Activated naive CD8-positive, alpha-beta T cell (primary cell): ENCODE measurements around the gene NACC1.

Source experiments
- H3K27ac Mint-ChIP-seq: one replicate; pipeline ENCODE4 v1.8.0; 2021; ENCODE audit warnings: mixed read lengths
- H3K27me3 Mint-ChIP-seq: one replicate; pipeline ENCODE4 v1.8.0; 2021; ENCODE audit warnings: mixed read lengths
- H3K36me3 Mint-ChIP-seq: one replicate; pipeline ENCODE4 v1.8.0; 2021; ENCODE audit warnings: mixed read lengths
- H3K4me1 Mint-ChIP-seq: one replicate; pipeline ENCODE4 v1.8.0; 2021; ENCODE audit warnings: low read depth, mixed read lengths
- H3K4me3 Mint-ChIP-seq: one replicate; pipeline ENCODE4 v1.8.0; 2021; ENCODE audit warnings: mild to moderate bottlenecking, mixed read lengths
- H3K9me3 Mint-ChIP-seq: one replicate; pipeline ENCODE4 v1.8.0; 2021; ENCODE audit warnings: low read depth, mixed read lengths

The NACC1 gene

DNA sequence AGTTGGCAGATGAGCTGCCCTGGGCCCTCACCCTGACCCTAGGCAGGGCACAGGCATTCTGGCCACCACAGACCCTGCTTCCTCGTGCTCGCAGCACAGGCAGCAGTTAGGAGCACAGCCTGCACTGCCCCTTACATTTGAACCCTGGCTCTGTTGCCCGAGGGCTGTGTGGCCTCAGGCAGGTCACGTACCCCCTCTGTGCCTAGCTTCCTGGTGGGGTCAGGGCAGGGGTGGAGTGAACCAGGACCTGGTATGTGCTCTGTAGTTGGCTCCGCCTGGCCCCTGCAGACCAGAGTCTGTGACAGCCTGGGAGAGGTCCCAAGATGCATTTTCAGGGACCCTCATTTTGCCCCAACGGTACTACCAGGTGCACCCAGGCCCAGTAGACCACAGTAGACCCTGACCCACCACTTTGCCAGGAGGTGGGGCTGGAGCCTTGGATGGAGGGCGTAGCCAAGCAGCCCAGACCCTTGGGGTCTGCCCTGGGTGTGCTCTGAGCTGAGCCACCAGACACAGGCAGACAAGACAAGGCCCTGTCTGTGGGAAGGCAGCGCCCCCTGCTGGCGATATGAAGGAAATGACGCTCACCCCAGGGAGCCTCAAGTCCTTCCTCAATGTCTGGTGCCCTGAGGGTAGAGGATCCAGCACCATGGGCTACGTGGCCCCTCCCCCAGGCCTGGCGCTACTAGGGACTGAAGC is 24.5 kb upstream of the NACC1 start:
- Mint-ChIP-seq H3K9me3 (no peaks in the 10 kb centered on the region), H3K4me3 (no peak overlapping the region), H3K36me3 (peaks cover 2% of the 10 kb centered on the region), H3K4me1 (peaks cover 22% of the 10 kb centered on the region), H3K27me3 (peaks cover 5% of the 10 kb centered on the region), H3K27ac (no peak overlapping the region)

- no peaks in the 10 kb centered on the region for H3K9me3 Mint-ChIP-seq
- peaks cover 24% of the 10 kb centered on the region for H3K4me1 Mint-ChIP-seq
- no peak overlapping the region for H3K4me3 Mint-ChIP-seq
- H3K36me3 Mint-ChIP-seq = peaks cover 2% of the 10 kb centered on the region
- peaks cover 5% of the 10 kb centered on the region for H3K27me3 Mint-ChIP-seq
- no peak overlapping the region for H3K27ac Mint-ChIP-seq
These were observed 24.0 kb upstream of the NACC1 start for GRCh38 chr19:13094106-13094504.

DNA sequence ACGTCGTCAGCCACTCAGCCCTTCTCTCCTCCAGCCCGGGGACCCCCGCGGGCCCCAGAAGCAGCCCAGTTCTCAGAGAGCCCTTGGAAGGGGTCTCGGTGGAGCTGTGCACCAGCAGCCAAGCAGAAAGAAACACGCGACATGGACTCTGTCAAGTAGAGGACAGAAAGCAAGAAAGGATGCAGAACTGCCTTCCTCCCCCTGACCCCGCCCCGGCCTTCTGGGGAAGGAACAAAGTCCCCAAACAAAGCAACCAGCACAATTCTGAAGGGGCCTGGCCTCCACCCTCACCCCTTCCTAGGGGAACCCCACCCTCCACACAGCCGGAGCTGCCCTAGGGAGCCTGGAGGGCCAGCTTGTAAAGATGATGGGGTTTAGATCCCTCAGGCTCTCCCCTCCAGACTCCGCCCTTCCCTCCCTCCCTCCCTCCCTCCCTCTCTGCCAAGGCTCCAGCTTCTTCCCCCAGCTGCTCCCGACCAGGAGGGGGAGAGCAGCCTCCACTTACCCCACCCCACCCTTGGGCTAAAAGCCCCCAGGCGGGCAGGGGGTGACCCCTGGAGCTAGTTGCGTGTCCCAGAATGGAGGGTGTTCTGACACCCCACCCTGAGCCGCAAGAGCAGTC is 23.2 kb upstream of the NACC1 start:
- H3K4me1 Mint-ChIP-seq = peaks cover 26% of the 10 kb centered on the region
- no peak overlapping the region for H3K27ac Mint-ChIP-seq
- peaks cover 2% of the 10 kb centered on the region for H3K36me3 Mint-ChIP-seq
- no peaks in the 10 kb centered on the region for H3K9me3 Mint-ChIP-seq
- peaks cover 5% of the 10 kb centered on the region for H3K27me3 Mint-ChIP-seq
- no peak overlapping the region for H3K4me3 Mint-ChIP-seq

- H3K27ac Mint-ChIP-seq = no peak overlapping the region
- H3K4me1 Mint-ChIP-seq = peaks cover 31% of the 10 kb centered on the region
- H3K36me3 Mint-ChIP-seq = peaks cover 4% of the 10 kb centered on the region
- H3K9me3 Mint-ChIP-seq = no peaks in the 10 kb centered on the region
- H3K27me3 Mint-ChIP-seq = peaks cover 5% of the 10 kb centered on the region
- H3K4me3 Mint-ChIP-seq = no peak overlapping the region
These were observed 22.7 kb upstream of the NACC1 start for GRCh38 chr19:13095393-13095784.

GRCh38 chr19:13095934-13096927 is 21.8 kb upstream of the NACC1 start:
- Mint-ChIP-seq H3K27ac (peak overlapping the region; percentile 54), H3K4me3 (peak overlapping the region; percentile 64), H3K9me3 (no peaks in the 10 kb centered on the region), H3K4me1 (peaks cover 34% of the 10 kb centered on the region), H3K36me3 (peaks cover 4% of the 10 kb centered on the region), H3K27me3 (peaks cover 5% of the 10 kb centered on the region)

DNA sequence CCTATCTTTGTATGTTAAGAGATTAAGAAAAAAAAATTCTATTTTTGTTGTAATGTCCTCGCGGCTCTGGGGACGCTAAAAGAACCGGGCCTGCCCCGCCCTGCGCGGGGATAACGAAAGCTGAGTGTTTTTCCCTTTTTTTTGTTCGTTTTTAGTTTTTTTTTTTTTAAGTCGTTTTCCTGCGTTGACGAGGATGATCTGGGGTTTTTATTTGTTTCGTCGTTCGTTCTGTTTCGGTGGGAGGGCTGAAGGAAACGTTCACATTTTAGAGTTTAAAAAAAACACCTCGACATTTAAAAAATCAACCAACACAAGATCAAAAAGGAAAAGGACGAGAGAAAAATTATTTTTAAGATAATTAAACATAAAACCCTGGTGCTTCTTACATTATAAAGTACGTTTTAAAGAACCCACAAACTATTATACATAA is 21.0 kb upstream of the NACC1 start:
- Mint-ChIP-seq H3K36me3 (peaks cover 4% of the 10 kb centered on the region), H3K27ac (peak overlapping the region; percentile 28), H3K4me3 (peak overlapping the region; percentile 70), H3K27me3 (peaks cover 5% of the 10 kb centered on the region), H3K4me1 (peaks cover 40% of the 10 kb centered on the region), H3K9me3 (no peaks in the 10 kb centered on the region)

DNA sequence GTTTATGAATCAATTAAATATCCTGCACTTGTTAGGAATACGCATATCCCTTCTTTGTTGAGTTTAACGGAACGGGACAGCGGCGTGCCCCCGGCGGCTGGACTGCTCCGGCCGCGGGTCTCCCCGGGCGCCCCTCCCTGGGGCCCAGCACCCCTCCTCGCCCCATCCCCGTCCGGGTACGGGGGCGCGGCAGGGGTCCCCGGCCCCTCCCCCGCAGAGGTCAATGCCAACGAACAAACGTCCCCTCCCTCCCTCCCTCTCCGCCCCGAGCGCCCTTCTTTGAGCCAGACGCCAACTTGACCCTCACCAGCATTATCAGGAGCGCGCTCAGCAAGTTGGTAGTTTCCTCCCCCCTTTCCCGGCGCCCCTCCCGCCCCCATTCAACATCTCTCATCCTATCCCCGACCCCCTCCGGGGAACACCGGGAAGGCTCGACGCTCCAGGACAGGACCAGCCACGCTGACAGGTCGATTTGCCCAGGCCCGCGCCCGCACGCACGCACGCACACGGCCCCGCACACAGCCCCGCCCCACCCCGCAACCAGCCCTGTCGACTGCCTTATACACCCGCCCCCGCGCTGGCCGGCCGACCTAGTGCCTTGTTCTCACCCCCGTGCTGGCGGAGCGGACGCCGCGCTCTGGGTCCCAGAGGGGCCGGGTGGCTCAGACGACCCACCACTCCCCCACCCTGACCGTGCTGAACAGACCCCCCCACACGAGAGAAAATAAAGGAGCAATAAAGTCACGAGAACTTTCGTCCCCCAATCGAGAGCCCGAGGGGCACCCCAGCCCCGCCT is 20.4 kb upstream of the NACC1 start:
- Mint-ChIP-seq H3K27me3 (peaks cover 5% of the 10 kb centered on the region), H3K9me3 (no peaks in the 10 kb centered on the region), H3K4me1 (peaks cover 43% of the 10 kb centered on the region), H3K36me3 (peaks cover 4% of the 10 kb centered on the region), H3K27ac (no peak overlapping the region), H3K4me3 (no peak overlapping the region)

DNA sequence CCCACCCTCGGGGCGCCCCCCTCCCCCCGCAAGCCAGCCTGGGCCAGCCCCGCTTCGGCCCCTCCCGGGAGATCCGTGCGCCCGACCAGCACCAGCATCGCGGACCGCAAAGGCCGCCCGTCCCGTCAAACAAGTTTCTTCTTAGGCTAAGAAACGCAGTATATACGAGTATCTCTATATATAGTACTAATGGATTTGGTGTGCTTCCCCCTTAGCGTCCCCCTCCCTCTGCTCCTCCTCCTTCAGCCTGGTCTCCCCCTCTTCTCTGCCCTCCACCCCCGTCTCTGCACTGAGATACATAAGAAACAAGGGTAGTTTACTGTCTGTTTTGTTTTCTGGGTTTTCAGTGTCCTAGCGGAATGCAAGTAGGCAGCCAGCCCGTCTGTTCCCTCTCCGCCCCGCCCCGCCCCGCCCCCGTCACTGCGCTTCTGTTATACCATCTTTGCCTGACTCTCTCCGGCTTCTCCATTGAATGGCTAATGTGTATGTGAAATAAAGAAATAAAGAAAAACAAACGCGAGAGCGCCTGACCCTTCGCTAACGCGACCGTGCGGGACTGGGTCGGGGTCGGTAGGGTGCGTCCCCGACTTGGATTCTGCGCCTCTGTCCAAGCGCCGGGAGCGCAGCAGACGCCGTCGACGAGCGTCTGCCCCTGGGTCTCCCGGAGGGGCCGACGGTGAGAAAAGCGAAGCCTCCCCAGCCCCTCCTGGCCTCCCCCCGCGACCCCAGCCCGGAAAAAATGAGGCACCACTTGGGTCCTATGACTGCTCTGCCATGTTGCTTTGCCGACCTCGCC is 19.6 kb upstream of the NACC1 start:
- Mint-ChIP-seq H3K4me3 (peak overlapping the region; percentile 68), H3K27ac (no peak overlapping the region), H3K9me3 (no peaks in the 10 kb centered on the region), H3K27me3 (peaks cover 5% of the 10 kb centered on the region), H3K4me1 (peaks cover 46% of the 10 kb centered on the region), H3K36me3 (peaks cover 4% of the 10 kb centered on the region)

DNA sequence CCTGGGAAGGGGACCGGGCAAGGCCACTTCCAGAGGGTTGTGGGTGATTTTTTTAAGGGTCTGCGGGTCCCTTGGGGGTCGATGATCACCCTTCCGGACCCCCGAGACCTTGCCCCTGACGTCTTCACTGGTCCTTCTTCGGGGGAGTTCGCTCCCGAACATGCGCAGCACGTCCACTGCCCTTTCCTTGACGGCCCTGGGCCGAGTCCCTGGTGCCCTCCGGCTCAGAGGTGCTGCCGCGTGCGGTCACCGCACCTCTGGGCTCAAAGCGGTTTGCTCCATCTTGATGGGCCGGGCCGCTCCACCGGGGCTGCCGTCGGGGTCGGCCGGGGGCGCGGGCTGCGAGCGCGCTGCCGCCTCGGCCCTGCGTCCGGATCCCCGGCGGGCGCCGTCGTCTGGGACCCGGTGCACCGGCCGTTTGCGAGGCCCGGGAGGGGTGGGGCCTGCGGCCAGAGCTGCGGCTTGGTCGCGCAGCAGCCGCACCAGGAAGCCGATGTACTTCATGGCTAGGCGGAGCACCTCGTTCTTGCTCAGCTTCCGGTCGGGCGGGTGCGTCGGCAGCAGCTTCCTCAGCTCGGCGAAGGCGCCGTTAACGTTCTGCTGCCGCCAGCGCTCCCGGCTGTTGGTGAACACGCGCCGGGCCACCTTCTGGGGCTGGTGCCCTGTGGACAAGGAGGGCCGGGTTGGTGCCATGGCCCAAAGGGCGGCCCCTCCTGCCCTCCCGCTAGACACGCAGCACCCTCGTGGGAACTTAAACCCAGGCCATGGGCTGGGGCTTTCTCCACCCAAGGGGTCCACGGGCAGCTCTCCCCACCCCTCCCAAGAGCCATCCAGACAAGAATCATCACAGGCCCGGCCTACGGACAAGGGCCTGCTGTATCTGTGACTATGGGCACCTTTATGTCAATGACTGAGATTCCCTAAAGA is 18.7 kb upstream of the NACC1 start:
- Mint-ChIP-seq H3K4me1 (peaks cover 45% of the 10 kb centered on the region), H3K4me3 (peak overlapping the region; percentile 73), H3K9me3 (no peaks in the 10 kb centered on the region), H3K36me3 (peaks cover 4% of the 10 kb centered on the region), H3K27ac (peak overlapping the region; percentile 85), H3K27me3 (peaks cover 5% of the 10 kb centered on the region)

- H3K4me3 Mint-ChIP-seq = peak overlapping the region; percentile 73
- H3K27me3 Mint-ChIP-seq = peaks cover 5% of the 10 kb centered on the region
- peaks cover 44% of the 10 kb centered on the region for H3K4me1 Mint-ChIP-seq
- peak overlapping the region; percentile 85 for H3K27ac Mint-ChIP-seq
- peaks cover 4% of the 10 kb centered on the region for H3K36me3 Mint-ChIP-seq
- H3K9me3 Mint-ChIP-seq = no peaks in the 10 kb centered on the region
These were observed 18.0 kb upstream of the NACC1 start for GRCh38 chr19:13100031-13100588.

DNA sequence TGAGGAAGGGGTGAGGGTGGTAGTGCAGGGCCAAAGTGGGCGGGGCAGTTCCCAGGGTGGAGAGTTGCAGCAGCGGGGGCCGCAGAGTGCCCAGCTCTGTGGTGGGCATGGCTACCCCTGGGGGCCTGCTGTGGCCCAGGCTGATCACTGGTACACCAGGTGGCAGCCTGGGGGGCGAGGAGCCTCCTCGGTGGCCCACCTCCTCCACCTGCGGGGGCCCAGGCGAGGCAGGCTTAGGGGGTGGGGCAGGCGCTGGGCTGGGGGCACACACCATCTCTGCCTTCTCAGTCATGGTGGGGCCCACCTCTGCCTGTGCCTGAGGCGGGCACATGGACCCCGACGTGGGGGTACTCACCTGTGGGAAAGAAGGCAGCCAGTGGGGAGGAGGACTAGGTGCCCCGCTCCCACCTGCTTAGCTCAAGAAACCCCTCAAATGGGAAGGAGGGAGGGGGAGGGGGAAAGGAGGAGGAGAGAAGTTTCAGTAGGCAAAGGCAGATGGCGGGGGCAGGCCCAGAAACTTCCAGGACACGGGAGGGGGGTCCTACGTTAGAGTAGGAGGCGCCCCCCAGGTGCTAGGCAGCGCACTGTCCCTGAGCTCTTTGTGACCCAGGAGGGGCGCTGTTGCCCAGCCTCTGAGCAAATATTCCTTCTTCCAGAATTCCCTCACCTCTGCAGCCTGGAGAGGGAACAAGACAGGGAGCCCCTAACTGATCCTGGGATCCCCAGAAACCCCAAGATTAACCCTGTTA is 17.0 kb upstream of the NACC1 start:
- peaks cover 4% of the 10 kb centered on the region for H3K36me3 Mint-ChIP-seq
- H3K27ac Mint-ChIP-seq = peak overlapping the region; percentile 64
- peaks cover 4% of the 10 kb centered on the region for H3K27me3 Mint-ChIP-seq
- peaks cover 46% of the 10 kb centered on the region for H3K4me1 Mint-ChIP-seq
- no peaks in the 10 kb centered on the region for H3K9me3 Mint-ChIP-seq
- peak overlapping the region; percentile 72 for H3K4me3 Mint-ChIP-seq
